Stimulated activated CD4-positive, alpha-beta T cell treated with anti-CD3 and anti-CD28 coated beads, Interleukin-2, amount 100 ng/mL, for 48 hours (primary cell): ENCODE data around the gene USP46.

Experiments used
- DNase-seq, 2 donors: peaks; one replicate each; pipeline ENCODE4 v3.0.0-alpha.2; 2020

The USP46 gene

DNA sequence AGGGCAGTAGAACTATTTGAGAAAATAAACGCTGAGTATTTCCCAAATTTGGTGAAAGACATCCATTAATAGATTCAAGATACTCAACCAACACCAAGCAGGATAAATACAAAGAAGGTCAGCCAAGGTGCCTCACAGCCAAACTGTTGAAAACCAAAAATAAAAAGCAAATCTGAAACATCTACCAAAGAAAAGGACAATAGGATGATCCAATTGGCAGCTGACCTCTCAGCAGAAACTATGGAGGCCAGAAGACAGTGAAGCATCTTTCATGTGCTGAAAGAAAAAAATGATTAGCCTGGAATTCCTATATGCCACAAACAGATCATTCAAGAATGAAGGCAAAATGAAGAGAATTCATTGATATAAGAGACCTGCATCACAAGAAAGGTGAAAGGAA lies 44.9 kb downstream of the USP46 start:
- no peak for DNase-seq

DNA sequence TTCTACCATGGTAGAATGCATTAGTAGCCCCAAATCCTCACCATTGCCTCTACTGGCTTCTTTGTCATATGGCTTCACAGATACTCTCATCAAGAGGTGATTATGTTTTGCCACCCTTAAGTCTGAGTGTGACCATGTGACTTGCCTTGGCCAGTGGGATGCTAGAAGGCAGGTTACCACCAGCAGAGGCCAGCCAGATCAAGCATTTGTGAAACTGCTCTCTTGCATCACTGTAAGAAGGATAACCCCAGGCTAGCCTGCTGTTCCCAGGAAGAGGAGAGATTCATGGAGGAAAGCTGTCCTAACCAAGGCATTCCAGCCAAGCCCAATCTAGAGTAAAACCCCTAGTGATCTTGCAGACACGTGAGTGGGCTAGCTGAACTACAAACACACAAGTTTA lies 46.8 kb downstream of the USP46 start:
- no peak for DNase-seq

DNA sequence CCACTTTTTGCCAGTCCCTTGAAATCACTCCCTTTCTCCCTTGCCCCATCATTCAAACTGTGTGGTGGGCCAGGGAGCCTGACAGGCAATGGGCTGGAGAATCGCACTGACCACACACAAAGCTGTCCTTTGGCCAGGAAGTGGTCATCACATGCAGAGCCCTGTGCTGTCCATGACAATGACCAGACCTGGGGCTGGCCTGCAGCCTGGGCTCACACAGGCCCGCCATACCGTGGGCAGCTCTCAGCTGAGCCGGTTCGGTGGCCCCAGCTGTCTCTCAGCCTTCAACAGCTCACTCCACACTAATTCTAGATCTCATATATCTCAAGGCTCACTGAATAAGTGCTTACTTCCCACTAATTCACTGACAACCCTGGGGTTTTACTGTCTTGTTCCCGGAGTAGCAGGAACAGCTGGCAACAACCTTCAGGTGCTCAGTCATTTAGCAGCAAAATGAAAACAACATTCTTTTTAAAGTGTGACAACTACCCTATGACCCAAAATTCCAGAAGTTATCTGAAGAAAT lies 48.0 kb downstream of the USP46 start:
- DNase-seq: no peak

DNA sequence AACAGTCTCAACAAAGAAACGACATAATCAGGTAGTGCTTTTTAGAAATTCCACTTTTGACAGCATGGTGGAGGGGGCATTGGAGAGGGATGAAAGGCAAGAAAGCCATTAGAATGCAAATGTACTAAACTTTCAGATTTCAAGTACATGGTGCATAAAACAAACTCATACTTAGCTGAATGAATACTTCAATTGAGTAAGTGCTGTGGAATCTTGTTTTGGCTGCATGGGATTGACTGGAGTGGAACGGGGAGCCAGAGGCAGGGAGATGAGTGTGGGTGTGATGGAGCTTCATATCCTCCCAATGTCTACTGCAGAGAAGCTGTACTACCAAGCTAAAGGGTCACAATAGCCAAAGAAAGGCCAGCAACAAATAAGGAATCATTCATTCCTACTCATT lies 52.4 kb downstream of the USP46 start:
- no peak for DNase-seq

DNA sequence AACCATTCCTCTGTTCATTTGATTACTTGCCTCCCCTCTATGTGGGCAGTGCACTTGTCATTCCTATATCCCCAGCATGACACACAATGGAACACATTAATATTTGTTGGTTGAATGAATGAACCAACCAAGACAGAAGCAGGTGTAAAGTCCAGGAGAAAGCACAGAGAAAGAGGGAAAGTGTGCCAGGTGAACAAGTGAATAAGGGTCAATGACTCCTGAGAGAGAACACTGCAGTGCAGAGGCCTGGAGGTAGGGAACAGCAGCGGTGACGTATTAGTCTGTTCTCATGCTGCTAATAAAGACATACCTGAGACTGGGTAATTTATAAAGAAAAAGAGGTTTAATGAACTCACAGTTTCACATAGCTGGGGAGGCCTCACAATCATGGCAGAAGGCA lies 53.1 kb downstream of the USP46 start:
- no peak for DNase-seq

DNA sequence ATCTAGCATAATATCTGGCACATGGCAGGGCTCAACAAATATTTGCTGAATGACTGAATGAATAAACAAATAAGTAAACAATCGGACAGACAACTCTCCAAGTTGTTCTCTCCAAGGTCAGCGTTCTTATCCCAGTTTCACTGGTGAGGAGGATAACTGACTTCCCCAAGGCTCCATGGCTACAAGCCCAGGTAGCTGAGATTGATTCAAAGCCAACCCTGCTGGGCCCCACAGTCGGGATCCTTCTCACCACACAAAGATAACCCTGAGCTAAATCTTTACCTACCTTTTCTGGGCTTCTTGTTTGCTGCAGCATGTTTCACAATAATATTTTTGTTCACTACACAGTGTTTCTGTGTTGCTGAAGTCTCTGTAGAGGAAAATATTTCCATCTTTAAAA lies 54.9 kb downstream of the USP46 start:
- no peak for DNase-seq

DNA sequence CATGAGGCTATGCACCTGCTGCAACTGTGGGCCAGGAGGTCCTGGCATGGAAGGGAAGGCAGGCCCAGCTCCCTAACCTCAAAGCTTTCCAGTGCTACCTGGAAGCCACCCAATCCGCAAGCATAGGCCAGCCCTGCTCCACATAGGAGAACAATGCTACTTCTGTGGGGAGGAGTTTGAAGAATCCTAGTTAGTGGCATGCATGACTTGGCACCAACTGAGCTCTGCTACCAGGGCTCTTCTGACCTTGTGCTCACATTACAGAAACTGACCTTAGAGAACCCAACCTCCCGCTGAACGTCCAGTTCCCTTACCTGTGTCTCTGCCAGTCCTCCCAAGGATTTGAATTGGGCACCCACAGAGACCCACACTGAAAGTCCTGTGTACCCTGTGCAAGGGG lies 58.8 kb downstream of the USP46 start:
- no peak for DNase-seq

DNA sequence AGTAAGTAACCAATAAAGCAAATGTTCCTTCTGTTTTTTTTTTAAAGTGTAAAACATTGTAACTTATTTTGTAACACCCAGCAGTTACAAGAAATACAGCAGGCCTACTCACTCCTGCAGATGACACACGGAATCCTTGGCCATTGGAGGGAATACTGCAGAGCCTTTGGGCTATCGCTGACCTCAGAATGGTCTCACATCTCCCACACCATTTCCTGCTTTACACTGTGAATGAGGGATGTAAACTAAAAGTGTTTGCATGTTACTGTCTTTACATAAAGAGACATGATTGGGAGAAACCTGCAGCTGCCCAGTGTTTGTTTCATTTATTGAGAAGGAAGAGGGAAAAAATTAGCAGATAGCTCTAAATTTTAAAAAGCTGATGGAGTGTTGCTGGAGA lies 64.1 kb downstream of the USP46 start:
- no peak for DNase-seq

DNA sequence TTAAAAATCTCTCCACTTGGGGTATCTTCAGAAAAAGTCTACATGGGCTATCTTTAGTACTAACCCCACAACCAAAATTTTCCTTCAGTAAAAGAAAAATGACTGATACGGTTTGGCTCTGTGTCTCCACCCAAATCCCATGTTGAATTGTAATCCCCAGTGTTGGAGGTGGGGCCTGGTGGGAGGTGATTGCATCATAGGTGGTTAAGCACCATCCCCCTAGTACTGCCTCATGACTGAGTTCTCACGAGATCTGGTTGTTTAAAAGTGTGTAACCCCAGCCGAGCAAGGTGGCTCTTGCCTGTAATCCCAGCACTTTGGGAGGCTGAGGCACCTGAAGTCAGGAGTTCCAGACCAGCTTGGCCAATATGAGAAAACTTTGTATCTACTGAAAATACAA lies 66.8 kb downstream of the USP46 start:
- DNase-seq: no peak

DNA sequence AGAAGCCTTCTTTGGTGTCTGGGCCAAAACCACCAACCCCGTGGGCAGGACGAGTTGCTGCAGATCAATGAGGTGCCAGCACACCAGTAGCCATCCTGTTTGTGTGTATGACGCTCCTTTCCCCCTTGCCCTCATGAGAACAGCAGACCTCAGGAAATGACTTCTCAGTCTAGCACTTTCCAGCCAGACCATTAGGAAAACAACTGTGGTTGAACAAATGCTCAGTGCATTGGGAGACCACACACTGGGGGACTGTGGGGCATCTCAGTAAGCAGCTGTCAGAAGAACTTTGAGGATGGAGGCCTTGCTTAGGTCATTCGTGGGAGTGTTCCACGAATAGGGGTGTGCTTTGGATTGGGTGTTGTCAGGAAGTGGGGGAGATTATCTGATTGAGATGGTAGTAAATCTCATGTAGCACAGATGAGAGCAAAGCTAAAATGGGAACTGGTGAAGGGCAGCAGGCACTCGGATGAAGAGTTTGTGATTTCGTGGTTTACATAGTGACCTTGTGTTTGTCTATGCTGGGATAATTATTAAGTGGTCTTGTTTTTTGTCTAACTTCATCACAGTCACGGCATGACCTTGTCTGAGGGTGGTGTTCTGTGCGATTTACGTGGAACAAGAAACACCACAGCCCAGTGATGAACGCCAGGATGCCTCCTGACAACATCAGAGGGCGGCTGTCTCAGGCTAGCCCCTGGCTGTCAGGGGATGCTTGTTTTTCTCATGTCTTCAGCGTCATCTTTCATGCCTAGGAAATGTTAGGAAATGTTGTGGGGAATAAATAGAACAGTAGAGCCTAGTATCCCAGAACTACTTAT lies 70.1 kb downstream of the USP46 start:
- no peak for DNase-seq

DNA sequence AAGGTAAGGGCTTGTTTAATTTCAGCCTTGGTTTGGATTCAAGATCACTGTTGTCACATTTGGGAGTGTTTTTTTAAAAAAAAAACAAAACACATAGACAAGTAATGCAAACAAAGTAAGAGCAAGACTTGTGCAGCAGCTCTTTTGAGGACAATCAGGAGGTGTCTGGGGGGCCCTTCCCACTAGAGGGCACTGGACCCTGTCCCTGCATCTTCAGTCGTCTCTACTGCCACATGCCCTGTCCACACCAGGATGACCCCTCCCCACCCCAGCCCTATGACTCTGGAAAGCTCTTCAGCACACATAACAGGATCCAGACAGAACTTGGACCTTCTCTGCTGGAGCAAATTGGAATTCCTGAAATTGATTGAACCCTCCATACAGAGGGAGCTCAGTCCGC lies 71.0 kb downstream of the USP46 start:
- DNase-seq: no peak

DNA sequence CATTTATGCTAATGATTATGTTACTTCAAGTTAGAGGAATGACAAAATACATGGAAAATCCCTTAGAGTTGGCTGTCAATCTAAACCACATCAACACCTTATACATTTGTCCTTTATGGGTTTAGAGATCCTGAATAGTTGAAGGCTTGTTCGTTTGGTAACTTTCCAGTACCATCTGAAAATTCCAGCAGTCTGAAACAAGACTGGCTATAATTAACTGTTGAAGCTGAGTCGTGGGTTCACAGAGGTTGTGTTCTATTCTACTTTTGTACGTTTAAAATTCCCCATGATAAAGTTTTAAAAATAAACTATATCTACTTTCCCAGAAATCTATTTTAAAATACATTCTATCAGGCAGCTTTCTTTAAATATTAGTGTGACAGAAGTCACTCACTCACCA lies 73.0 kb downstream of the USP46 start:
- DNase-seq: no peak

DNA sequence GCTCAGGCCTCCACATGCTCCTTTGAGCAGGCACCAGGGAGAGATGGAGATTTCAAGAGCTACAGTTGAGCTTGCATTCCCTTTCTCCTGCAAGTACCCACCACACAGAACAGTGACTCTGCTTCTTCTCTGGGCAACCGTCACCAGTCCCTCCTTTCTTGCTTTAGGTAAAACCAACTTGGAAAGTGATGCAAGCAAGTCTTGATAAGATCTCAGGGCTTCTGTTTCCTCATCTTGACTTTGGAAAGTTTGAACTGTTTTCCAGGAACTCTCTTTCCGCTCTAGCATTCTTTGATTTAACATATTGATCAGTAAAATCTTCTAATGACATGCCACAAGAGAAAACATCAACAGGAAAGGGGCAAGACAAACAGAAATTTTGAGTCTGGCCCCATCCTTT lies 73.7 kb downstream of the USP46 start:
- DNase-seq: no peak

DNA sequence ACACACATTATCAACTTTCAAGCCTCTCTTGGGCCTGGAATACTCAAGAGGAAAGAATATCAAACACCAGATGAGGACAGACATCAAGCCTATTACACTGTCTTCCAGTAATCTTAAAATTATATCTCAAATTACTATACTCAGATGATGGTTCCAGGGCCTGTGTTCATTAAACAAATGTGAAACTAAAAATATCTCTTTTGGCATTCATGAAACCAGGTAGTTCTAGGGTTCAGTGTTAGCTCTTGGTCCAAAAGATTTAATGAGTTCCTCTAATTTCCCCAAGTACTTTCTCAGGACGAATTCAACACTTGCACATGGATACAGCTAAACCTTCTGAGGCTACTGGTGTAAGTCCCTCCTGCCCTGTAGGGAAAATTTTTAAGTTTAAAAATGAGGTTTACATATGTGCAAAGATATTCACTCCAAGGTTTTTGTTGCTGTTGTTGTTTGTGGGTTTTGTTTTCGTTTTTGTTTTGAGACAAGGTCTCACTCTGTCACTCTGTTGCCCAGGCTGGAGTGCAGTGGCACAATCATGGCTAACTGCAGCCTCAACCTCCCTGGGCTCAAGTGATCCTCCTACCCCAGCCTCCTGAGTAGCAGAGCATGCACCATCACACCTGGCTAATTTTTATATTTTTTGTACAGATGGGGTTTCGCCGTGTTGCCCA lies 79.4 kb downstream of the USP46 start:
- DNase-seq: no peak

DNA sequence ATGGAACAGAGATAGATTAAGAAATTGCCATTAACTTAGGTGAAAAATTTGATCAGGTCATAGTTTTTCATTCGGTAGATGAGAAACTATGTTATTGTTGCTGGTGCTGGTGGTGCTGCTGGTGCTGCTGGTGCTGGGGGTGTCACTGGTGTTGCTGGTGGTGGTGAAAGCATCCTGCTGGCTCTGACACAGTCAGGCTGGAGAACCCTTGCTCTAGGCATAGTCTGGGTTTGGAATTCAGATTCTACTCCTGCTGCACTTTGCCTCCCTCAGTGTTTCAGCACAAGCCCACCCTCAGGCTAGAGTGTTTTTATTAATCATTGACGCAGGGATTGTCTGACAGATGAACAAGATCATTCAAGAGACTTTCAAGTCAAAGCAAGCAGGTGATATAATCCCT lies 80.2 kb downstream of the USP46 start:
- no peak for DNase-seq

DNA sequence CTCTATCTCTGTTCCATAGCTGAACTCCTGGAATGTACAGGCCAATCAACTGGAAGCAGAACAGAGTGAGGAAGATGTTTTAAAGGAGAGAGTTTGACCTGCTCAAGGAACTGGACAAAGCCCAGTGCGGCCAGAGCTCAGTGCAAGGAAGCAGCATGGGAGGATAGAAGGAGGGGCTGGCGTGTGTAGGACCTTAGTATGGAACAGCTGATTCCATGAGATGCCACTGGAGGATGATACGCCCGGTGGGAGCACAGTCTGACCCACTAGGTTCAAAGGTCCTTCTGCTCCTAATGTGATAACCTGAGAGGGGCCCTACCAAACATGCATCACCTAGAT lies 81.5 kb downstream of the USP46 start:
- no peak for DNase-seq

DNA sequence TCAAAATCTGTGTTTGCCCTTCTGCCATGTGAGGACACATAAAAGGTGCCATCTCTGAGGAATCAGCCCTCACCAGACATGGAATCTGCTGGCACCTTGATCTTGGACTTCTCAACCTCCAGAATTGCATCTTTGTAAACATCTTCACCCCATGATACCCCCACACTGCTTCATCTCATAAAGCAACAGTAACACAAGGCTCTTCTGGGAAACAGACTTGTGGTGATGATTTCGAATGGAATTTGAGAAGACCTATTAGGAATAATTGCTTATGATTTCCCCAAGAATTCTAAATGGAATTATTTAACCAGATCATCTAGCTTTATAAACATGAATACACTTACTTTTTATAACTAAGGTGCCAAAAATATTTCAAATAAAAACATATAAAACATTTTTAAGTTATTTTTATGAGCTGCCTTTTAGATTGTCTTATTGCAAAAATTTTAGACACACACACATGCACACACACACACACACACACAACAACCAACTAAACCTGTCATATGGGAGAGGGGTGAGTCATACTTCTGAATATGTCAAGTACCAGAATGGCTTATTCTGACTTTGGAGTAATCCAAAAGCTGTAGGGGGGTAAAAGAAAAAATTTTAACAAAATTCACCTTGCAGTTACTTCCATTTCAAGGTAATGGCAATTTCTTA lies 82.0 kb downstream of the USP46 start:
- DNase-seq: no peak

DNA sequence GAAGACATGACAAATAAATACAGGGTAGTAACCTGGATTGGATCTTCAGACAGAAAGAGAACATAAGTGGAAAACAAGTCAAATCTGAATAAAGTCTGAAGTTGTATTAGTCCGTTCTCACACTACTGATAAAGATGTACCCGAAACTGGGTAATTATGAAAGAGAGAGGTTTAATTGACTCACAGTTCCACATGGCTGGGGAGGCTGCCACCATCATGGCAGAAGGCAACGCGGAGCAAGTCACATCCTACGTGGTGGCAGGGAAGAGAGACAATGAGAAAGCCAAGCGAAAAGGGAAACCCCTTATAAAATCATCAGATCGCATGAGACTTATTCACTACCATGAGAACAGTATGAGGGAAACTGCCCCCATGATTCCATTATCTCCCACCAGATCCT lies 82.8 kb downstream of the USP46 start:
- no peak for DNase-seq

DNA sequence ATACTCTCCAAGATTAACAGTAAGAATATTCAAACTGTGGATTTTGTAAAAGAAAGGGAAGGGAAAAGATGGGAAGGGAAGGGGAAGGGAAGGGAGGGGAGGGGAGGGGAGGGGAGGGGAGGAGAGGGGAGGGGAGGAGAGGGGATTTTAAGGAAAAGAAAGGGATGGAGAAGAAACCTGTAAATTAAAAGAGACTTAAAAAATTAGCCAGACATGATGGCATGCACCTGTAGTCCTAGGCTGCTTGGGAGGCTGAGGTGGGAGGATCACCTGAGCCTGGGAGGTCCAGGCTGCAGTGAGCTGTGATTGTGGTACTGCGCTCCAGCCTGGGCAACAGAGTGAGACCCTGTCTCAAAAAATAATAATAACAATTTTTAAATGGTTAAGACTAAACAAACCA lies 83.7 kb downstream of the USP46 start:
- DNase-seq: no peak

DNA sequence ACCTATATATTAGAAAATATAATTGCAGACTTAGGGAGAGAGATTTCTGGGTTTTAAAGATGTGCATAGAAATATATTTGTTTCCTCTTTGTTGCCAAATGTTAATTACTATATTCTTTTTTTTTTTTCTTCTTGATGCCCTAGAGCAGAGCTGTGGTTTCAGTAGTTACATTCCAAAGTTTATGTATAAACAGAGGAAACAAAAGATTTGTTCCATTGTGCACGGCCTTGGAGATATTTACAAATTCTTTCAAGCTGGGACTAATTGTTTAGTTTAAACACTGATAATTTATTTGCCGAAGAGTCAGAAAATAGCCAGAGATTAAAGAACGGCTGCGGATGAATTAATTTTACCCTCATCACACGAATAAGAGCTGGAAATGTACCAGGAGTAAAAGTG lies 85.1 kb downstream of the USP46 start:
- DNase-seq: no peak

DNA sequence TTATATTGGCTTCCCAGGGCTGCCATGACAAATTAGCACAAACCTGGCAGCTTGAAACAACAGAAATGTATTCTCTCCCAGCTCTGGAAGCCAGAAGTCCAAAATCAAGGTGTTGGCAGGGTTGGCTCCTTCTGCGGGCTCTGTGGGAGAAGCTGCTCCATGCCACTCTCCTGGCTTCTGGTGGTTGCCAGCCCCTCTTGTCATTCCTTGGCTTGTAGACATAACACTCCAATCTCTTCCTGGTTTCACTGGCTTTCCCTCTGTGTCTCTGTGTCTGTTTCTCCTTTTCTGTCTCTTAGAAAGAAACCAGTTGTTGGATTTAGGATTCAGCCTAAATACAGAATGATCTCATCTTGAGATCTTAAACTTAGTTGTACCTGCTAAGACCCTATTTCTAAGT lies 85.5 kb downstream of the USP46 start:
- DNase-seq: no peak

DNA sequence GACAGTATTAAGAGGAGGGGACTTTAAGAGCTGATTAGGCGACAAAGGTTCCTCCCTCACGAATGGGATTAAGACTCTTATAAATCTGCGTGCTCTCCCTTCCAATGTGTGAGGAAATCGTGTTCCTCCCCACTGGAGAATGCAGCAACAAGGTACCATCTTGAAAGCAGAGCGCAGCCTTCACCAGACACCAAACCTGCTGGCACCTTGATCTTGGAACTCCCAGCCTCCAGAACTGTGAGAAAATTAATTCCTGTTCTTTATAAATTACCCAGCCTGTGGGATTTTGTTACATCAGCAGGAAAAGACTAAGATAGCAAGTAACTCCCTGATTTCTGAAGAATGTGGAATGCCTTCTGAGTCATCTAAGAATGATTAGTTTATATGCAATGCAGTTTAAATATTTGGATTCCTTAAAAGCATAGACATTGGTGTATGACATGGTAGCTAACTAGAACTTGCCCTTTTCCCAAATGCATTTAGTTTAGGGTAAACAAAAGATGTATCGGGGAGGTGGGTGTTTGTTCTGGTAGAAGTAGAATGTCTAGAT lies 86.1 kb downstream of the USP46 start:
- DNase-seq: no peak

DNA sequence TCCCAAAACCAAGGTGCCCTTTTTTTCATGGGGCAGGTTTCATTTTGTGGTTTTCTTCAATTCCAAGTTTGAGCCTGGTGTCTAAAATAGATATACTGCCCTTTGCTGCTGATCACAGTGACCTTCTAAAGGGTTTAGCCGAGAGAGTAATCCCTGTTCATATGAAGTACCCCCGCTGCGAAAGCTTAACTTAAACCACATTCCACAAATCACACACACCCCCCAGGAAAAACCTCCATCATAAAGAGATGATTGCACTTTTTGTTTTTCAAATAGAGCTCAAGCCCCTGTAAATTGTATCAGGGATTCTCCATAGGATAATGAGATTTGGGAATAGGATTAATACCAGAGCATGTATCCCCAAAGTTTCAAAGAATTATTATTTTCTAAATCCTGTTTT lies 90.8 kb downstream of the USP46 start:
- no peak for DNase-seq
